Common myeloid progenitor, CD34-positive (primary cell): Measurements from ENCODE around the gene IDH3G.
"Not testable (repeated sequence)": the region's sequence is repeated elsewhere in the genome, so short reads cannot be mapped to it uniquely, and the experiment has no call there.

ENCODE experiments used
- CTCF ChIA-PET: fragments of 350-600 bp; sonication (Branson Sonifier 250); formaldehyde crosslinking; loops from one replicate; lab custom pipeline; 2021; ENCODE audit warnings: antibody characterized with exemption; lab: Charles Lee
- POLR2A ChIA-PET: fragments of 350-600 bp; sonication (Branson Sonifier 250); formaldehyde crosslinking; loops from one replicate; lab custom pipeline; 2021; ENCODE audit warnings: antibody characterized with exemption; lab: Charles Lee
- DNase-seq, 3 donors: peaks; one replicate each; pipeline versions ENCODE4 v3.0.0 to v3.0.0-alpha.2; 2013
- H3K27ac ChIP-seq, 2 experiments: 1 replicate in 1 of 2; 2 replicates in 1 of 2; pipeline ENCODE4 v1.7.0; 2013; ENCODE audit warnings: inconsistent platforms in 2 of 2, low read length in 2 of 2, mild to moderate bottlenecking in 2 of 2, low read depth in 1 of 2, moderate library complexity in 1 of 2; ENCODE audit not compliant: severe bottlenecking in 2 of 2, insufficient read depth in 1 of 2, poor library complexity in 1 of 2
- H3K27me3 ChIP-seq, 5 experiments: replicated peaks in 2 of 5; 1 replicate in 3 of 5; 2 replicates in 2 of 5; pipeline versions ENCODE4 v1.6.1 to v1.7.0; 2013; ENCODE audit warnings: low read length in 4 of 5, mild to moderate bottlenecking in 2 of 5, moderate library complexity in 2 of 5, inconsistent platforms in 1 of 5; ENCODE audit not compliant: insufficient read depth in 5 of 5, control insufficient read depth in 4 of 5
- H3K36me3 ChIP-seq, 4 experiments: 1 replicate in 2 of 4; 2 replicates in 2 of 4; pipeline versions ENCODE4 v1.6.1 to v1.7.0; 2013; ENCODE audit warnings: low read length in 3 of 4, control low read depth in 1 of 4, mild to moderate bottlenecking in 1 of 4; ENCODE audit not compliant: control insufficient read depth in 4 of 4, insufficient read depth in 4 of 4
- H3K4me1 ChIP-seq, 4 experiments: 1 replicate in 3 of 4; 2 replicates in 1 of 4; pipeline versions ENCODE4 v1.6.1 to v1.7.1; 2013; ENCODE audit warnings: low read length in 3 of 4, mild to moderate bottlenecking in 3 of 4, control low read depth in 1 of 4, inconsistent platforms in 1 of 4, moderate library complexity in 1 of 4; ENCODE audit not compliant: control insufficient read depth in 4 of 4, insufficient read depth in 4 of 4; ENCODE audit errors: control extremely low read depth in 1 of 4
- H3K4me3 ChIP-seq, 7 experiments: 1 replicate in 4 of 7; 2 replicates in 3 of 7; pipeline versions ENCODE4 v1.5.1 to v1.7.0; 2013; ENCODE audit warnings: mild to moderate bottlenecking in 7 of 7, low read length in 6 of 7, moderate library complexity in 6 of 7, inconsistent platforms in 2 of 7, low read depth in 2 of 7, control low read depth in 1 of 7; ENCODE audit not compliant: insufficient read depth in 4 of 7, control insufficient read depth in 1 of 7; ENCODE audit errors: extremely low read depth in 1 of 7
- H3K9me3 ChIP-seq, 5 experiments: 1 replicate in 4 of 5; 2 replicates in 1 of 5; pipeline versions ENCODE4 v1.6.1 to v1.7.1; 2013; ENCODE audit warnings: low read length in 4 of 5, mild to moderate bottlenecking in 2 of 5, inconsistent platforms in 1 of 5, low read depth in 1 of 5, moderate library complexity in 1 of 5; ENCODE audit not compliant: control insufficient read depth in 4 of 5, insufficient read depth in 2 of 5; ENCODE audit errors: control extremely low read depth in 1 of 5
- WGBS: methylation state at CpG from one replicate; pipeline ENCODE4 v1.1.5; 2013; ENCODE audit not compliant: insufficient coverage; 5-methylcytosine and 5-hydroxymethylcytosine counted together

Gene IDH3G

GRCh38 chrX:153742796-153743467 is 51.2 kb downstream of the IDH3G start:
- H3K4me3 ChIP-seq, POLR2A ChIA-PET, DNase-seq, H3K9me3 ChIP-seq, H3K36me3 ChIP-seq, H3K4me1 ChIP-seq, H3K27me3 ChIP-seq, H3K27ac ChIP-seq, CTCF ChIA-PET: not testable (repeated sequence)
- WGBS = 81% methylated on average over 12 of the region's 32 CpGs

DNA sequence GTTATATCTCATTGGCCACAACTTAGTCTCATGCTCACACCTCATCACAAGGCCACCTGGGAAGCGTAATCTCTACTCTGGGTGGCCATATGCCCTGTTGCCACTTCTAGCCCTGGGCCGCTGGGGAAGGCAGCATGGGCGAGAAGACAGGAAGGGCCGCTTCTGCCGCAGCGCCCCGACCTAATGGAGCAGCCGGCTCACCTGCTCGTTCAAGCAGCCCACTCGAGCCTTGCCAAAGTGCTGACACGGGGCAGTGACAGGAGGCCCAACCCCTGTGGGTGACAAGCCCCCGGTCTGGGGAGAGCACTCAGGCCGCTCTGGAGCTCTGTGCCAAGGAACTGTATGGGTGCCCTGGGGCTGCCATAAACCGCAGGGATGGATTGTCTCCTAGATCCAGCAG is 52.1 kb downstream of the IDH3G start:
- H3K4me3 ChIP-seq, H3K36me3 ChIP-seq, H3K27me3 ChIP-seq, H3K4me1 ChIP-seq, DNase-seq, H3K9me3 ChIP-seq, CTCF ChIA-PET, H3K27ac ChIP-seq, POLR2A ChIA-PET: not testable (repeated sequence)
- 96% methylated on average over 12 of the region's 14 CpGs for WGBS

DNA sequence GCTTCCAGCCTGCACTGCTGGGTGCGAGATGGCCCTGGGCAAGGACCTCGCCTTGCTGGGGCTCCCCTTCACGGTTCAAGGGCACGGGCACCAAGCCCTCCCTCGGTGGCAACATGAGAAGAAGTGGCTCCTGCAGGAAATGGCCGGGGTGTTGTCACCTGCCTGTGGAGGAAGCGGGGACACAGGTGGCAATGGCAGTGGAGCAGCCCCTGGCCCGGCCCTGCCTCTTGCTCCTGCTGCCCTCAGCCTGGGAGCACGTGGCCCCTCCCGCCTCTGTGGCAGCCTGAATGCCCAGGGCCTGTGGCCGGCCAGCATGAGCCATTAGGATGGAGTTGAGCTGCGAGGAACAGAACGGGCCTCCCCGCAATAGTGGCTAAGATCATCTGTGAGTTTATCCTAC is 52.7 kb downstream of the IDH3G start:
- CTCF ChIA-PET = no interaction called here
- POLR2A ChIA-PET = no interaction called here
- H3K36me3 ChIP-seq = peaks cover 0 to 4% (median 0%) of the 10 kb centered on the region in 4 experiments
- no peak for DNase-seq
- peaks cover 0 to 1% (median 0%) of the 10 kb centered on the region in 5 experiments for H3K27me3 ChIP-seq
- no peak overlapping the region for H3K27ac ChIP-seq
- H3K4me3 ChIP-seq = no peak overlapping the region
- no peaks in the 10 kb centered on the region for H3K9me3 ChIP-seq
- H3K4me1 ChIP-seq = peaks cover 0 to 4% (median 3%) of the 10 kb centered on the region in 4 experiments
- 84% methylated on average over 11 of the region's 14 CpGs for WGBS

DNA sequence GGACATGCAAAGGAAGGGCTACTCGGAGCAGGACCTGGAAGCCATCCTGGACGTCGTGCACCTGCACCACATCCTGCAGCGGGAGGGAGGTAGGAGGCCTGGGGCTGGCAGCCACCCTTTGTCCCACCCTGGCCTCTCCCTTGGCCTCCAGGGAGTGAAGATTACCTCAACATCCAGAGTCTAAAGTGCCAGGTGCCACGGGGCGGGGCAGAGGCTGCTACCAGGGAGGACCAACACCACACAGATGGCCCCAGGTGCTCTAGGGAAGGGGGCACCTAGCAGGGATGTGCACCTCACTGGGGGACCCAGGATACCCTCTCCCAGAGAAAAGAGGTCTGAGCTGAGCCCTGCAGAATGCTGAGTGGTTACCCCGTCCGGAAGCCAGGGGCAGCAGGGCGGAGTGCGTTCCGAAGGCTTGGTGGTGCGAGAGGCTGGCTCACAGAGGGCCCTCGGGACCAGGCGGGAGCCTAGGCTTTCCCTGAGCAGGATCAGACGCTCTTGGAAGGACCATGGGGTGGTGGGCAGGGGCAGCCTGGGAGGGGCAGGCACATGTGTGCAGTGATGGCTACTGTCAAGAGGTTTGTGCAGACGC is 53.4 kb downstream of the IDH3G start:
- peaks cover 0 to 4% (median 0%) of the 10 kb centered on the region in 4 experiments for H3K36me3 ChIP-seq
- H3K27me3 ChIP-seq = peaks cover 0 to 1% (median 0%) of the 10 kb centered on the region in 5 experiments
- H3K4me1 ChIP-seq = peaks cover 0 to 4% (median 3%) of the 10 kb centered on the region in 4 experiments
- ChIA-PET POLR2A (no interaction called here), CTCF (no interaction called here)
- no peak for DNase-seq
- H3K9me3 ChIP-seq = no peaks in the 10 kb centered on the region
- H3K27ac ChIP-seq = no peak overlapping the region
- WGBS = 87% methylated on average over 12 of the region's 16 CpGs
- H3K4me3 ChIP-seq = no peak overlapping the region

- H3K9me3 ChIP-seq = no peaks in the 10 kb centered on the region
- ChIA-PET POLR2A (no interaction called here), CTCF (no interaction called here)
- no peak overlapping the region for H3K4me3 ChIP-seq
- no peak for DNase-seq
- peaks cover 0 to 4% (median 1%) of the 10 kb centered on the region in 4 experiments for H3K4me1 ChIP-seq
- H3K36me3 ChIP-seq = peaks cover 0 to 4% (median 0%) of the 10 kb centered on the region in 4 experiments
- H3K27me3 ChIP-seq = no peaks in the 10 kb centered on the region
- H3K27ac ChIP-seq = no peak overlapping the region
- 89% methylated on average over 23 of the region's 29 CpGs for WGBS
These were observed 54.3 kb downstream of the IDH3G start for GRCh38 chrX:153739754-153740486.

GRCh38 chrX:153738056-153738605 is 56.0 kb downstream of the IDH3G start:
- ChIA-PET CTCF (no interaction called here), POLR2A (no interaction called here)
- Histone ChIP-seq H3K27me3 (no peaks in the 10 kb centered on the region), H3K9me3 (no peaks in the 10 kb centered on the region), H3K27ac (no peak overlapping the region), H3K4me1 (peaks cover 0 to 4% (median 0%) of the 10 kb centered on the region in 4 experiments), H3K36me3 (peaks cover 0 to 4% (median 0%) of the 10 kb centered on the region in 4 experiments), H3K4me3 (no peak overlapping the region)
- DNase-seq = no peak
- 93% methylated on average over 18 of the region's 27 CpGs for WGBS
